Endometrial microvascular endothelial cells (primary cell): ENCODE measurements around the gene ANKH. TPM values are rescaled to one million over a fixed set of nuclear protein-coding genes. Genes with fewer than 3 reads are reported as not detected.

Source experiments
- in situ Hi-C: cut with HindIII; loops from 2 replicates; pipeline ENCODE4 v1.10.0; 2017; ENCODE audit warnings: low sequenced_read_pairs, low pct_unique_long_range_greater_than_20kb; ENCODE audit errors: inconsistent ontology term
- total RNA-seq: library from RNA; depleted of rRNA; stranded (reverse); fragments of >200 nt; gene quantifications from one replicate; pipeline ENCODE4 v1.2.3, GENCODE V29; 2015; ENCODE audit errors: inconsistent ontology term

ANKH gene
- total RNA-seq, 1 donor from 2014 or later = 24.0 TPM

- in situ Hi-C loops = no loop called here
Observed at GRCh38 chr5:14669415-14669814, 202.2 kb downstream of the ANKH start.

DNA sequence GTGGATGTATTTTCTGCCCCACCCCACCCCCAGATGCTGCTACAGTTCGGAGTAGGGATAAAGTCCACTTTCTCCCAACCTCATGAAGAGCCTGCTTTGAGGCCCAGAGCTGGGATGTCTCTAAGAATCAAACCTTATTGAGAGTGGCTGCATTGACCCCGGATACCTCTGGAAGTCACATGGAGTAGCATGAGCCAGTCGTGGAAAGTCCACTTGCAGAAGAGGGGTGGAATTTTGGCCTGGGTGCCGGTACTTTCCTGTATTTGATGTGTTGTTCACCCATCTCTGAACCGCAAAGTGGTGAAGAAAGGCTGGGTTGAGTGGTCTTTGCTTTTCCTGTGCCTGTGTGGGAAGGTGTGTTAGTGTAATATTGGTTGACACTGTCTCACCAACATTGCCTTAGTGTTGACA lies 203.4 kb downstream of the ANKH start:
- in situ Hi-C loops = no loop called here

- in situ Hi-C loops = no loop called here
Observed at GRCh38 chr5:14667770-14668169, 203.8 kb downstream of the ANKH start.

DNA sequence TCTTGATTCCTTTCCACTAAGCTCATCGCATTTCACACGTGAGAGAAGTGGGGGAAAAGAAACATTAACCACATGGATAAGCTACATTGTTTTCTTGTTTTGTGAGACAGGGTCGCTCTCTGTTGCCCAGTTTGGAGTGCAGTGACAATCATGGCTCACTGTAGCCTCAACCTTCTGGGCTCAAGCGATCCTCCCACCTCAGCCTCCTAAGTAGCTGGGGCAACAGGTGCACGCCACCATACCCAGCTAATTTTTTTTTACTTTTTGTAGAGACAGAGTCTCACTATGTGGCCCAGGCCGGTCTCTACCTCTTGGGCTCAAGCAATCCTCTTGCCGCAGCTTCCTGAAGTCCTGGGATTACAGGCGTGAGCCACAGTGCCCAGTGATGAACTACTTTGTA lies 204.3 kb downstream of the ANKH start:
- in situ Hi-C loops = no loop called here

GRCh38 chr5:14666357-14666756 lies 205.2 kb downstream of the ANKH start:
- in situ Hi-C loops = no loop called here

DNA sequence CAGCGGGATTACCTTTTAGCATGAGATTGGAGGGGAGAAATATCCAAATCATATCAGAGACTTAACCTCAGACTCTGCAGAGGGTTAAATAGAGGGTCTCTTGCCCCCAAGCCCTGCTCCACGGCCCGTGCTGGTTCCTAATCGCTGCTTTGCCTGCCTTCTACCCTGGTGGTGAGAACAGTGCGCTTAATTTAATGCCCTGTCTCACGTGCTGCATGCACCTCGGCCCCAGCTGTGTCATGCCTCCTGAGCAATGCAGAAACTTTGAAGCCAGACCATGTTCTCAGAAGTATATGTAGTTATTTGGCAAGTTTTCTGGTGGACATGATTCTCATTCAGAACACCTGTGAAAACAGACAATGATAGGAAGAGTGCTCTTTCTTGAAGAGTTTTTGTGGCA lies 205.6 kb downstream of the ANKH start:
- in situ Hi-C loops = no loop called here

DNA sequence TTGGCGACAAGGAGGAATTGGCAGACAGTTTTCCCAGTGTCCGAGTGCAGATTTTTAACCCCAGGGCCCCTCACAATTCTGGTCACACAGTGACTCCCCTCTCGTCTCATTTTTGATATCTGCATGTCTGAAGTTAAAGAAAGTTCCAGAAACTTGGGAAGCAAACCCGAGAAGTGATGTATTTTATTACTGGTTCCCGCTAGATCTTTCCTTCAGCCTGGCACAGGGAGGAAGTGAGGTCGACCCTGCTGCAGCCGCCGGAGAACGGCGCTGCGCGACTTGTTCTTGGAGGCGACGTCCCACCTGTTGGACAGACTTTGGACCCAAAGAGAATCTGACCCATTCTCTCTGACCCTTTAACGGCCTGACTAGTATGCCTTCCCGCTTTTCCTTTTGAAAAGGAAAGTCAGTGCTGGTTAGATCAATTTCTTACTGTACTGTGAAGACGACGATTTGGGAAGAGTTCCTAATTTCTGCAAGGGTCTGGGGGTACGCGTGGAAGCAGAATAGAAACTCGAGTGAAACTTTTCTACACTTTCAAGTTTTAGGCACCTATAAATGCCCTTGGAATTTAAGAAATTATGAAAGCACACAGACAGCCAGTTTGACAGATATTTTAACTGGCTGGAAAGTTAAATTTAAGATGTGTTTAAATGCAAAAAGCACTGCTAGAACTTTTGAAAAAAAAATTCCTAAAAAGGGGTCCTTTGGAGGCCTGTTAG lies 206.3 kb downstream of the ANKH start:
- in situ Hi-C loops = no loop called here

GRCh38 chr5:14664270-14665100 lies 207.1 kb downstream of the ANKH start, which contains the start of gene OTULIN:
Gene OTULIN (plus strand): TSS chr5:14664718. CDS start chr5:14664826, 108 bp downstream.
- in situ Hi-C loops = no loop called here

DNA sequence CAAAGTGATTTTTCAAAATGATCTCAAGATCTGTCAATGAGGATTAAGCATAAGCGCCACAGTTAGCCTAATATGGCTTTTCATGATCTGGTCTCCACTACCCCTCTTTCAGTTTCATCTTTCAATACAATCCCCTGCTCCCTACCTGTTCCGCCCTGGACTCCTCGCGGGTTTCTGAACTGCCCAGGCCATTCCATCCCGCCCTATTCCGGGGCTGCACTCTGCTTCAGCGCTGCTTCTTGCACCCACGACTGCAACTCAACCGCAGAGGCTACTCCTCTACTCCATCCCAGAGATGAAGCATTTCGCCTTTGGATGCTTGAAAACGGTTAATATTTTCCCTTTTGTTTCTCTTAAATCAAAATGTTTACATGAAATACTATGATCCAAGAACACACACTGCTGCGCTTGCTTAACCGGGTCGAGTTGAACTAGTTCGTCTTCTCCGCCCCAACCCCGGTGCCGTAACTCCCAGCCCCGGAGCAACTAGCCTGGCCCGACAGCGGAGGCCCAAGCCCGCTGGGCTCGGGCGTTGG lies 207.8 kb downstream of the ANKH start:
- in situ Hi-C loops = no loop called here

DNA sequence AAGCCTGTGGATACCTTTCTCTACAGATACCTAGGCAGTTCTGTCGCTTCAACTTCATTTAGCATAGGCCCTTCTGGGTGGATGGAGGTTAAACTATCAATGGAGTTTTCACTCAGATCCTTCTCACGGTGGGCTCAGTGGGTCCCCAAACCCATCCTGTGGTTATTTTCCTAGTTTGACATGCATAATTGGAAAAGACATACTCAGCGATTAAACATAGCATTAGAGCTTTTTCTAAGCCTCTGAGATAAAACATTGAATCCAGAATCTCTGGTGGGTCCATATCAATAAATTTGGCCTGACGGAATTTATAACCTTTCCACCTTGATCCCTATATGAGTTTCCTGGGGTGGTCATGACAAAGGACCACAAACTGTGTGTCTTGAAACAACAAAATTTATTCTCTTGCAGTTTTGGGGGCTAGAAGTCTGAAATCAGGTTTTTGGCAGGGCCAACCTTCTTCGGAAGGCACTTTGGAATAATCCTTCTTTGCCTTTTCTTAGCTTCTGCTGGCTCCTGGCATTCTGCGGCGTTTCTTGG lies 208.8 kb downstream of the ANKH start:
- in situ Hi-C loops = no loop called here

DNA sequence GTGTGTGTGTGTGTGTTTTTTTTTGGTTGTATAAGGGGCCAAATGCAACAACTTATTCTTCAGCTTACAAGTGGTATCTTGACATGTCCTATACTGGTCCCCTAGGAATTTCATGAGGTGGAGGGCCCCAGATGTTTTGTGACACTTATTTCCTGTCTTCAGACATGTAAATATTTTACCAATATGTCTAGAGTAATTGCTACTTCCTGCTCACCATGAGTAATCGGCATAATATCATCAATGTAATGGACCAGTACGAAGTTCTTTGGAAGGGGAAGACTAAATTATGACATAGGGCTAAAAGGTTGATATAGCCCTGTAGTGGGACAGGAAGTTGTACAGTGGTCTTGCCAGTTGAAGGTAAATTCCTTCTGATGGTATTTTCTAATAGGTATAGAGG lies 210.7 kb downstream of the ANKH start:
- in situ Hi-C loops = no loop called here

DNA sequence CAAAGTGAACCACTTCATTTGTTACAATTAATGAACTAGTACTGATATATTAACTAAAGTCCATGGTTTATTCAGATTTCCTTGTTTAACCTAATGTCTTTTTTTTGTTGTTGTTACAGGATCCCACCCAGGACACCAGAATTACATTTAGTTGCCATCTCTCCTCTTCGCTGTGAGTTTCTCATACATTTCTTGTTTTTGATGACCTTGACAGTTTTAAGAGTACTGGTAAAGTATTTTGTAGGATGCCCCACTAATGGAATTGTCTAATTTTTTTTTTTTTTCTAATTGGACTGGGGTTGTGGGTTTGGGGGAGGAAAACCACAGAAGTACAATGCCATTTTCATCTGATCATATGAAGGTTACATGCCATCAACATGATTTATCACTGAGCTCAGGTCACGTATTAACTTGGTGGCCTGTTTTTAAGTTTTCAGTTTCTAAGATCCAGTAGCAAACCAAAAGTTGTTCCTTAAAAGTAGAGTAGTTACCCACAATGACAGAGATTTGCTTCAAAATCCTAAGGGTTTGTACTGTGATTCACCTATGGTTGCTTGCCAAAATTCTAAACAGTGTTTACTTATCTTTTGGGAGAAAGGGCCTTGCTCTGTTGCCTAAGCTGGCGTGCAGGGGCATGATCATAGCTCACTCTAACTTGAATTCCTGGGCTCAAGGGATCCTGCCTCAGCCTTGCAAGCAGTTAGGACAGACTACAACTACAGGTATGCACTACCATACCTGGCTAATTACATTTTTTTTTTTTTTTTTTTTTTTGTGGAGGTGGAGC lies 211.6 kb downstream of the ANKH start:
- in situ Hi-C loops = no loop called here

GRCh38 chr5:14656898-14657297 lies 214.7 kb downstream of the ANKH start:
- in situ Hi-C loops = no loop called here

DNA sequence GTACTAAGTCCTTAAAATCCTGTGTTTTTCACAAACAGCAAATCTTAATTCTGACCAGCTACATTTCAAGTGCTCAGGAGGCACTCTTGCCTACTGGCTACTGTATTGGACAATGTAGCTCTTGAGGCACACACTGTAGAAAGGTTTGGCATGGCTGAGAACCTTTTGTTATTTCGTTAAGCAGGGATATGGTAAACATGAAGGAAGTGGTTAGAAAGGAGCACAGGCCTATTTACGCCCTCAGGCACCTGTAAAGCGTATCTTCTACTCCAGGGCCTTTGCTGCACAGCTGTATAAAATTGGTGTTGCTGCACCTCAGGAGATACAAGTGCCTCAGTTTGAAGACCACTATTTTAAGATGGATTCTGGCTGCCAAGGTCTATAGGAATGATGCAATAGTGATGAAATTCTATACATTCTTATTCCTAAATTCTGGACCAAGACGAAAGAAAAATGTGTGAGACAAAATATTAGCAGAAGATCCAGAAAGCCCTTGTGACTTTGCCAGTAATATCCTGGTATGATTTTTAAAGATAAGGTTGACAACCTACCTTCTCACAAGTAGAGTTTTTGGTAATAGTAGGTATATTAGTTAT lies 216.3 kb downstream of the ANKH start:
- in situ Hi-C loops = no loop called here

Other genes starting within 250 kb of the ANKH start
- 12.3 TPM for gene OTULIN, start 207.1 kb downstream of the ANKH start, total RNA-seq